Nucleus accumbens (tissue), 56 donors: ENCODE measurements around the gene SZT2.
A peak's percentile ranks its signal among the peaks of the same experiment; 100 is the strongest.
"Not testable (repeated sequence)": the region's sequence is repeated elsewhere in the genome, so short reads cannot be mapped to it uniquely, and the experiment has no call there.

ENCODE experiments used
- DNase-seq, 56 donors: peaks; one replicate each; lab custom pipeline; 2025; lab: John Stamatoyannopoulos, UW

SZT2 gene

DNA sequence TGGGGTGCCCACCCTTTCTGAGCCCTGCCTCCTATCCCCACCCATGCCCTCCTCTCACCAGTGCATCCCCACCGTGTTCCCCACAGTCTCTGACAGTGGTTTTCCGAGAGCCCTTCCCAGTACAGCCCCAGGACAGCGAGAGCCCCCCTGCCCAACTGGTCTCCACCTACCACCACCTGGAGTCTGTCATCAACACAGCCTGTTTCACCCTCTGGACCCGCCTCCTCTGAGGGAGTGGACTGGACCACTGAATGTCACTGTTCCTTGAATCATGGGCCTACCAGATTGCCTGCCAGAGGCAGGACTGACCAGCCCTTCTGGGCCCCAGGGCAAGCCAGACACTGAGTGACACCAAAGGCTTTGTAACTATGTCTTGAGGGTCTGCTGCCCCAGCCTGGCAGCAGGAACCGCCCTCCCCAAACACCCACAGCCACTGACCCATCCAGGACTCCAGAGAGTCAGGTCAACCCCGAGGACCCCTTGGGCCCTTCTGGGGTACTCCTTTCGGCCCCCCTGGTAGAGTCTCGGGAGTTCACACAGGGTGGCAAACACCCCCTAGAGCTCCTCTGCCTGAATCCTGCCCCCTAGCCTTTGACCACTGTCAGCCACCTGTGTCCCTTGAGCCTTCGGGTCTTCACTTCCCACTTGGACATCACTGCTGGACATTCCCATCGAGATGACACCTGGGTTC lies 60.7 kb downstream of the SZT2 start:
- DNase-seq, result no peak

DNA sequence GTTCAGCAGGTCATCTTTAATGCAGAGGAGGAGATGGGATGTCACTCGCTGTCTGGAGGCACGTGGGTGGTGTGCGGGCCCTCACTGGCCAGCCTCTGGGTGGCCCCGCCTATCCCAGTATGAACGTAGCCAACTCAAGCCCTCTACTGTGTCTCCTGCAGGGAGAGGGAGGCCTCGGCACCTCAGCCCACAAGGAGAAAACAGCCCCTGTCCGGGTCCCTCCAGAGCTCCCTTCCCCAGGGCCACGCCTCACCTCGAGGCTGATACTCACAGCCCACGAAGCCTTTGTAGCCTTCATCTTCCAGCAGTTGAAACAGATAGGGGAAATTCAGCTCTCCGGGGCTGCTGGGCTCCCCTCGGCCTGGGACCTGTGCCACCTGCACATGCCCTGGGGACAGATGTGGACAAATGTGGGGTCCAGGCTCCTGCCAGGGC lies 61.5 kb downstream of the SZT2 start:
- no peak for DNase-seq

DNA sequence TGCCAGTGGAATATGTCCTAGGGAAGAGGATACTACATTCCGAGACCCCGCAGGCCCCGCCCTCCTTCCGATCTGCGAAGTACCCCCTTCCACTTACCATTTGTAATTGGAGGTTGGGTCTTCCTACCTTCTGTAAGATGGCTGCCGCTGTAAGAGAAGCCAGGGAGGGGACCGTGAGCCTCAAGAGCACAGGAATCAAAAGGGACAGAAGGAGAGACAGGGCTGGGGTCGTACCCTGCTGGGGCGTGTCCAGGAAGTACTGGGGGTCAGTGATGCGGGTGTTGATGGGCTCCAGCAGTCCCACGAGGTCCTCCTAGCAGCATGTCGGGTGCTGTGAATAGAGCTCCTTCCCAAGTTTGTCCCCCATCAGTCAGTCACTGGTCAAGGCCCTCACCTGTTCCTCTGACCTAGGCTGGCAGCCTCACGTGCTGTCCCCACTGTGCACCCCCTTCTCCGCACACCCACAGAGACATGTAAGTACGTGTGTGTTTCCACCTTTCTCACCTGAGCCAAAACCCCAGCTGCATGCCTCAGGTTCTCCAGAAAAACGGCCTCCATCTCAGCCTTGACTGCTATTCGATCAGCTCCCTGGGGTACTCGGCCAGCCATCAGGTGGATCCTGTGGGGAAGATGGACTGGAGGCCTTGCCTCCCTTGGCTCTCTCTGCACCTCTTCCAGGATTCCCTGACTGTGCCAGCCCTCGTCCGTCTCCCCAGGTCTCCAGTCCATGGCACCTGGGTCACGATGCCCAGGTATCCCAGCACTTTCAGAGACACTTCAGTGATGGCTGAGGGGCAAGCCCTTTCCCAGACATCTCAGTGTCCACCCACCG lies 62.2 kb downstream of the SZT2 start:
- DNase-seq, result no peak

DNA sequence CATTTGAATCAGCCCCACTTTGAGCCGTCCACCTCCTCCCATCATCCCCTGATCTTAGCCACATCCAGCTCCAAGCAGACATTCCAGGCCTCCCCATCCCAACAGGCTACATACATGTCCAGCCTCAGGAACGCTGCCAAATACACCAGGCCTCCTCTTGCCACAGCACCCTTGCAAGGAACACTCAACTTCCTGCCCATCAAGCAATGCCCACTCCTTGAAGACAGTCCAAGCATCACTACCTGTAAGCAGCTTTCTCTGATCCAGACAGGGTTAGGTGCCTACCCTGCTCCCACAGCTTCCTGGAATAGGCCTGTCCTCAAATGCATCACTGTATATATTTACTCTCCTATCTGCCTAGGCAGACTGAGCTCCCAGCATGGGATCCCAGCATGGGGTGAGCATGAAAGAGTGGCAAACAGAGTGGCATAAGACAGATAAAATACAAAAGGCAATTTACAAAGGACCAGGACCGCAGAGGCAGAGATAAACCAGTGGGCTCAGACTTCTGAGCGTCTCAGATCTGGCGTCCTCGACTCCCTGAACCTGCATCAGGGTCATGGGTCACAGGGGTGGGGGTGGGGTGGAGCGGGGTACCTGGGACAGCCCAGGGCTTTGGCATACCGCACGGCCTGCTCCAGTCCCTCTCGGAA lies 63.2 kb downstream of the SZT2 start:
- DNase-seq, result peak in 6 of 56 donors; percentile 14 to 67 (median 46)

DNA sequence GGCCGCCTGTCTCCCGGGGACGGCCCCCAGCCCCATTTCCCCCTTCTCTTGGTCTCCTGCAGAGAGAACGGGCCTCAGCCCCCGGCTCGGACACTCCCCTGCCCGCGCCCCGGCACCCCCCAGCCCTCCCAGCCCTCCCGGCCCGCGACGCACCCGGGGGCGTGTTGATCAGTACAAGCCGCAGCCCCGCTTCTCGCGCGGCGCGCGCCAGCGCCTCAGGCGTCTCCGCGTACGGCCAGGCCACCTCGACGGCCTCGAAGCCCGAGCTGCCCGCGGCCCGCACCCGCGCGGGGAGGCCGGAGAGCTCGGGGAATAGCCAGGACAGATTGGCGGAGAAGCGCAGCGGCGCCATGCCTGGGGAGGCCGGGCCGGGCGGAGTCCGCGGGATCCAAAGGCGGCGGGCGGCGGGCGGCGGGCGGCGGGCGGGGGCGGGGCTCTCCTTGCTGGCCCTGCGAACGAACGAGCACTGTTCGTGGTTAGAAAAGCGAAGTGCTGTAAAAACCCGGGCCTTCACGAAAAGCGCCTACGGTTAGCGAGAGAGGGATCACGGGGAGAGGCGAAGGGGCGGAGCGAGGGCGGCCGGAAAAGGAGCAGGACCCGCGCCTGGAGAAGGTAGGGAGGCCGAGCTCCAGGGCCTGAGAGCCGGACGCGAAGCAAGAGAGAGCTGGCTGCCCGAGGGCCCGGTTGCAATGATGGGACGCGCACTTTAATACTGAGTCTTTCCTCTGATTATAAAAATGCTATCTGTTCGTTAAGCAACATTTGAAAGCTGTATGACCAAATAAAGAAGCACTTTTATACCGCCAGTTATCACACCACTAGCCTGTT lies 64.0 kb downstream of the SZT2 start, which contains the start of gene HYI:
TSS of gene HYI (minus strand) at position 490 of the 828 bp plus-strand sequence. CDS start at position 352, 138 bp downstream.
- peak in 55 of 56 donors; percentile 34 to 92 (median 72) for DNase-seq

DNA sequence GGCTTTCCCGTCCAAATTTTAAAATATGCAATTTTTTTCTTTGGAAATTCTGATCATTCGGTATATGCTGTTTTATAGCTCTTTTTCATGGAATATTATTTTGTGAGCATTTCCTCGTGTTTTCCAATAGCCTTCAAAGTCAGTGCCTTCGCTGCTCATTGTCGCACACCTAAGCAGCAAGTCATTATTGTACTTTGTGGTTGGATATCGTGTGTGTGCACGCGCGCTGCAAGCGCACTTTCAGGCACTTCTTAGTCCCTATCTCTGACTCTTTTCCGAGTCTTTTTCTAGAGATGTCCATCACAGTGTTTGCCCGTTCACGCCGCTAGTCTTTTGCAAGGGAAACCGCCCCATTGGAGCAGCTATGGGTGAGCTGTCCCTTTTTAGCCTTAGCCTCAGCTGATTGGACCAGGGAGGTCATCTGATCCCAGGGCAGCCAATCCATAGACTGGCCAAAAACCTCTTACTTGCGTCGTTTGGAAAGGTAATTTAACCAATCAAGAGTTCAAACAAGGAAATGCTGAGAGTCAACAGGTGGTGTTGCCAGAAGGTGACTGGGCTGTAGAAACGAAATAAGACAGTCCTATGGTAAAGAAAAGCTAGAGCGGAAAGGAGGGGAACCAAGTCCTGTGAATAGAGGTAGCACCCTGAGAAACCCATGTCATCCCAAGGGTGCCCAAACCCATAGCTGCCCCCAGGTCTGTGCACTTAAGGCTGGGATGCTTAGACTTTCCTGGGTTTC lies 64.7 kb downstream of the SZT2 start:
- peak in 53 of 56 donors; percentile 22 to 88 (median 56) for DNase-seq

DNA sequence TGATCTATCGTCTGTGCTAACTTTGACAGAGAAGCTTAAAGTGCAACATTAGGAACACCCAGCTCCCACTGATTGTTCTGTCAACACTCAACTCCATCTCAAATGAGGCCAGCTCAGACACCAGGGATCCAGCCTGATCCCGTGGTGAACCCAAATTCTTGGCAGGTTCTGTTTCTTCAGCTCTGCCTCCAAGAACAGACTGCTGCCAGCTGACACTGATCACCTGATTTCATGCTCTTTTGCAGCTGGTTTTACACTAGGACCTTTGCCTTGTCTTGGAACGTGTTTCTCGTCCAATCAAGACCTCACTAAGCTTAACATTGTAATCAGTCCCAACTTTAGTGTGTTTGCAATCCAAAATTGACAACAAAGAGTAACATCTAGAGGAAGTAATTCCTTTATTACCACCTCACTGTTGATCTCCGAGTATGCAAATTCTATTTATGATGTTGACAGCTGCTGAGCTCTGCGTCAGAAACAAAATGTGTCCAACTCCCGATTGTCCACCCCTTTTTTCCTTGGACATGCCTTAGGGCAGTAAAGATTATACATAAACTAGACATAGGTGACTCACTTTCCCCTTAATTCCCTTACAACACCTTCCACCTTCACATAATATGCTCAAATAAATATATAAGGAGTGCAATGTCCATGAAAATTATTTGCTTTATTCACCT lies 65.7 kb downstream of the SZT2 start:
- DNase-seq, result no peak

DNA sequence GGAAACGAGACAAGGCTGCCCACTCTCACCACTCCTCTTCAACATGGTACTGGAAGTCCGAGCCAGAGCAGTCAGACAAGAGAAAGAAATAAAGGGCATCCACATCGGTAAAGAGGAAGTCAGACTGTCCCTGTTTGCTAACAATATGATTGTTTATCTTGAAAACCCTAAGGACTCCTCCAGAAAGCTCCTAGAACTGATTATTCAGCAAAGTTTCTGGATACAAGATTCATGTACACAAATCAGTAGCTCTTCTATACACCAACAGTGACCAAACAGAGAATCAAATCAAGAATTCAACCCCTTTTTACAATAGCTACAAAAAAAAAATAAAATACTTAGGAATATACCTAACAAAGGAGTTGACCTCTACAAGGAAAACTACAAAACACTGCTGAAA lies 68.7 kb downstream of the SZT2 start:
- not testable (repeated sequence) for DNase-seq

DNA sequence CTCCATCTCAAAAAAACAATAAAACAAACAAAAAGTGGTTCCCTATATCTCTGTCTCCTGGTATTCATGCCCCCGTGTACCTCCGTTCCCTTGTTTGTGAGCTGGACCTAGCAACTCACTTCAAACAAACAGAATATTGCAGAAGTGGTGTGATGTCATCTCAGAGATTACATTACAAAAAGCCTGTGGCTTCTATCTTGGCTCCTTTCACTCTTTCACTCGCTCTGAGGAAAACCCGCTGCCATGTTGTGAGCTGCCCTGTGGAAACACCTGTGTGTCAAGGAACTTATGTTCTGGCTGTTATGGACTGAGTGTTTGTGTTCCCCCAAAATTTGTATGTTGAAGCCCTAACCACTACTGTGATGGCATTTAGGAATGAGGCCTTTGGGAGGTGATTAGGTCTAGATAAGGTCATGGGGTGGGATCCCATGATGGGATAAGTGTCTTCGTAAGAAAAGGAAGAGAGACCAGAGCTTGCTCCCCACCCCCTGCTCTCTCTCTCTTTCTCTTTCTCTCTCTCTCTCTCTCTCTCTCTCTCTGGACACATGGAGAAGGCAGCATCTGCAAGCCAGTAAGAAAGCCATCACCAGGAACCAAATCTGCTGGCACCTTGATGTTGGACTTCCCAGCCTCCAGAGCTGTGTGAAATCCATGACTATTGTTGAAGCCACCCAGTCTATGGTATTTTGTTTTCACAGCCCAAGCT lies 71.4 kb downstream of the SZT2 start:
- DNase-seq, result no peak

DNA sequence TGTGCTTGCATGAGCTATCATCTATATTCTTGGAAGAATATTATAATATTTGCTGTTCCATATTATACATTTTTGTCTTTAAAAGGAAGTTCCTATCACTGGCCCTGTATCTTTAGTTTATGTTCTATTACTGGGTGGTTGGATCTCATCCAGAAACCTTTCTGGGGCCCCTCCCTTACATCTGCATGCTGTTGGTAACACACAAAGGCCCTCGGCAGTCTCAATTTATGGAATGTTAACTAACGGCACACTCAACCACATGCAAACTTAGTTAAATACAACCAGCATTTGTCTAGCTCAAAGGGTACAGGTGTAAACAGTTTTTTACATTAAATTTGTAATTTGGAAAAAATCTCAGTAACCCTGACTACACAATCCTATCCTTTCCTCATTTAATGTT lies 73.8 kb downstream of the SZT2 start:
- DNase-seq, result no peak

DNA sequence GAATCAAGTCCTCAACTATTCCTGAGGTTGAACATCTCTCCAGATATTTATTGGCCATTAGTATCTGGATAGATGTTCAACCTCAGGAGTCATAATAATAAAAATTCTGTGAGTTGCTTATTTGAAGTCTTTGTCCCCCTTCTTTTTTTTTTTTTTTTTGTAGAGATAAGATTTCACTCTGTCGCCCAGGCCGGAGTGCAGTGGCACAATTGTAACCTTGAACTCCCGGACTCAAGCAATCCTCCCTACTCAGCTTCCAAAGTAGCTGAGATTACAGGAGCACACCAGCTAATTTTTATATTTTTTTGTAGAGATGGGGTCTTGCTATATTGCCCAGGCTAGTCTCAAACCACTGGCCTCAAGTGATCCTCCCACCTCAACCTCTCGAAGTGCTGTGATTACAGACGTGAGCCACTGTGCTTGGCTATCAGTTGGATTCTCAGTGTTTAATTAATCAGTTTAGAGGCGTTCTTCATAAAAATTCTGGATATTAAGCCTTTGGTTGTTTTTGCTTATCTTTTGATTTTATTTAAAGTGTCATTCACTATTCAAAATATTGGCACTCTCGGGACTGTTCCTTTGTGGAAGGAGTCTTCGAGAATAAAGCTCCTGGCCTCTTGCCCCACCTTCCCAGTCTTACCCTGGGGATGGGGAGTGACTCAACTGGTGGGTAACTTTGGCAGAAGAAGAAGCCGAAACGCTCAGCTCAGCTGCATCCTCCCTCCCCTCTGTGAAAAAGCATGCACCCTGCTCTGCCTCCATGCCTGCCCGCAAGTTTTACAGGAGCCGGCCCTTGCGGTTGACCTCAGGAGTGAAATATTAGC lies 75.2 kb downstream of the SZT2 start:
- no peak for DNase-seq

DNA sequence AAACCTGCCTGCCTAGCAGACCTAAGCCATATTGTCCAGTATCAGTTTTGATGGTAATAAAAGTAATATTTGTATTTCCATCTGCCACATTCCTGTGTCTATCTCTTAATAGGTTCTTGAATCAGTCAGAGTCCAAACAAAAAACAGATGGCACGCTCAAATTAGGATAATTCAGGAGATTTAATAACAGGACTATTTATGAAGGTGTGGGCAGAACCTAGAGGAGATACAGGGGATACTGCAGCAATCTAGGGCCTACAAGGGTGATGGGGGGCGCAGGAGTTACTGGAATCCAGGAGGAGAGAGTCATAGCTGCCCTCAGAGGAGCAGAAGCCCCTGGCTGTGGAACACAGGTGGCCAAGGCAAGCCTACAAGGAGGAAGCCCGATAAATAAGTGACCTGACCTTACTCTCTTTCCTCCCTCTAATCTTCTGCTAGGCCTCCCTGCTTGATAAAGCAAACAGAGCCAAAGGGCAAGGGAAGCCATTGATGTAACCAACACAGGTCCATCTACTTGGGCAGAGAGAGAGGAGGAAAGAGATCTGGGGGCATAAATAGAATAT lies 75.9 kb downstream of the SZT2 start:
- no peak for DNase-seq

DNA sequence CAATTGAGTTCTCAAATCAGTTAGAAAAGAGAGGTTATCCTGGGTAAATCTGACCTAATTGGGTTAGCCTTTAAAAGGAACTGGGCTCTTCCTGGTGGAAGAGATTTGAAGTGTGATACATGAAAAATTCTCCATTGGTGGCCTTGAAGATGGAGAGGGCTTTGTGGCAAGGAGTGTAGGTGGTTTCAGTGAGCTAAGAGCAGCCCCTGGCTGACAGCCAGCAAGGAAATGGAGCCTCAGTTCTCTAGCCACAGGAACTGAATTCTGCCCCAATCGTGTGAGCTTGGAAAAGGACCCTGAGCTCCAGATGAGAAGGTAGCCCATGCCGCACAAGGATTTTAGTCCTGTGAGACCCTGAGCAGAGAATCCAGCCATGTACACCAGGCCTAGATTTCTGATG lies 76.7 kb downstream of the SZT2 start:
- DNase-seq, result no peak

DNA sequence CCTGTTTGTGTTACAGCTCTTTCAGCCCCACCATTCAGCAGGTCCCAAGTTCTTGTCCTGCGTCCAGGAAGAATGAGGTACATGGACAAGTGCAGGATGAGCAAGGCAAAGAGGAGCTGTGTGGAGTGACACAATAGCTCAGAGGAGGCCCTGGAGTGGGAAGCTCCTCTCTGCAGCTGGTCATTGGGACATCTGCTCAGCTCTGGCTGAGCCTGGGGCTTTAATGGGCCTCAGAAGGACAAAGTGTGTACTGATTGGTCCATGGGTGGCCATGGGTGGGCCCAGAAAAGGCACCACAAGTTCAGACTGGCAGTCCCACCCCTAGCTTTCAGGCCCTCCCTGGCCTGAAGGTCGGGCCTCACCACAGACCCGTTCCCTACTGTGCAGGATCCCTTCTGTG lies 78.7 kb downstream of the SZT2 start:
- no peak for DNase-seq

DNA sequence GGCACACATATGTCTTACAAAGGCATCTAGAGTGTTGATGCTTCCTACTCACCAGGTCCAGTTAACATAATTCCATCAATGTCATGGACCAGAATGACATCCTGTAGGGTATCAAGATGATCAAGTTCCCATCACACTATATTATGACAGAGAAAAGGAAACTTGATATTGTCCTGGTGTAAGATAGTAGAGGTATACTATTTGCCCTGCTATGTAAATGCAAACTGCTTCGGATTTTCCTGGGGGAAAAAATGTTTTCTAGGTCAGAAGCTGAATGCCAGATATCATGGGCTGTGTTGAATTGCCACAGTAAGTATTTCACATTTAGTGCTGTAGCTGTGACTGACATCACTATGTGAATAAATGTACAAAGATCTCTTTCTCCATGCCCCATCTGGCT lies 80.2 kb downstream of the SZT2 start:
- DNase-seq, result no peak

DNA sequence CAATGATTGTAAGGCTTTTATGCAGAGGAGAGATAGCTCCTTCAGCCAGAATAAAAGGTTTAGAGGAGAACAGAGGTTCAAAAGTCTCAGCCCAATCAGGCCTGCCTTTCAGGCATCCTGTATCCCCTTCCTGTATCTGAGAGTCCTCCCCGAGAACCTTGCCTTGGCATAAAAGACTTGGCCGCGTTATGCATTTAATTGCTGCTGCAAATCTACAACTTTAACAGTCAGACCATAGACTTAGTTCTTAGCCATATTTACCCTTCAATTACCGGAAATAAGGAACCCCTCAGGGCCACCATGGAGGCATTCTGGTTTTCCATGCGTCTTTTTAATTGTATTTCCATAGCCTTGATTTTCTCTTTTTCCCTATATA lies 82.4 kb downstream of the SZT2 start:
- DNase-seq, result no peak

DNA sequence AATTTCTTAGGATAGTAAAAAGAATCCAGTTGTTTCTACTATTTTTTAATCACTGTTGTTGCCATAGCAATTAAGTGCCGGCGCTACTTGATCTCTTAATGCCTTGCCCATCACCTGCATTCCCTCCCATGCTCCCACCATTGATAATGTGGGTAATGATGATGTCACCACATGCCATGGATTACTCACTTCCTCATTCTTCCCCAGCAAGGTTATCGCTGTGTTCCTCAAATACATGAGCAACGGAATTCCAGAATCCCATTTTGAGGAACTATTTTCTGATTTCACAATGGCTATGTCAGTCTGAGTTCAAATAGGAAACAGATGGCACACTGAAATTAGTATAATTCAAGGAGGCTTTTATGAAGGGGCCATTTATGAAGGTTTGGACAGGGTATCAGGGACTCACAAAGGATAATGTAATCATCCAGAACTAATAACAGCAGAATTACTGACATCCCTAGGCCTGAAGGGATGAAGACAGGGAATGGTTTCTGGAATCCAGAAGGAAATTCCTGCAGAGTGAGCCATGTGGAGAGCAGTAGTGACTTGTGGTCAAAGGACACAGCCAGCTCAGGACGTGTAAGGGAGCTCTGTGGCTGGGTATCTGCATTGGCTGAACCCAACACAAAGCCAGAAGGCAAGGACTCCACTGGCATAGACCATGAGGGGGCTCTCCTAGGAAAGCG lies 82.9 kb downstream of the SZT2 start:
- DNase-seq, result not testable (repeated sequence)
